PC-9 (cell line): ENCODE results near the gene FBXO44. TPM values are rescaled to one million over a fixed set of nuclear protein-coding genes. Genes with fewer than 3 reads are reported as not detected.

Experiments used
- BruUV-seq: library from RNA; stranded (reverse); fragments of 400-500 nt; replicated peaks from 2 replicates; lab custom pipeline; 2021; lab: Mats Ljungman, UMichigan
- CTCF ChIA-PET: fragments of 300-600 bp; sonication (Branson Sonifier 250); formaldehyde crosslinking; loops from one replicate; lab custom pipeline; 2022; ENCODE audit warnings: antibody characterized with exemption; lab: Charles Lee
- POLR2A ChIA-PET: fragments of 300-600 bp; sonication (Branson Sonifier 250); formaldehyde crosslinking; loops from one replicate; lab custom pipeline; 2022; ENCODE audit warnings: antibody characterized with exemption; ENCODE audit not compliant: unreplicated experiment; lab: Charles Lee
- DNase-seq, 2 experiments: peaks; one replicate each; pipeline versions ENCODE4 v3.0.0 to v3.0.0-alpha.2; 2015 to 2022; ENCODE audit warnings: mixed read lengths in 1 of 2
- H2AFZ ChIP-seq: fragments of 200-600 bp; sonication (generic); 2 replicates; pipeline ENCODE4 v1.8.1; 2017; ENCODE audit warnings: antibody characterized with exemption
- H3F3A ChIP-seq: fragments of 200-600 bp; sonication (generic); 2 replicates; pipeline ENCODE4 v1.8.1; 2017; ENCODE audit warnings: antibody characterized with exemption, mild to moderate bottlenecking, low read depth; ENCODE audit not compliant: insufficient read depth
- H3K27ac ChIP-seq: fragments of 200-600 bp; sonication (generic); 2 replicates; pipeline ENCODE4 v1.6.1; 2016; ENCODE audit warnings: mixed run types
- H3K27me3 ChIP-seq: fragments of 200-600 bp; sonication (generic); 2 replicates; pipeline ENCODE4 v1.6.1; 2016; ENCODE audit warnings: low read depth, mixed run types; ENCODE audit not compliant: insufficient read depth
- H3K36me3 ChIP-seq: fragments of 200-600 bp; sonication (generic); 2 replicates; pipeline ENCODE4 v1.6.1; 2016; ENCODE audit warnings: low read depth, mixed run types
- H3K4me1 ChIP-seq: fragments of 200-600 bp; sonication (generic); replicated peaks from 2 replicates; pipeline ENCODE4 v1.6.1; 2016; ENCODE audit warnings: mixed run types; ENCODE audit not compliant: insufficient read depth
- H3K4me2 ChIP-seq: fragments of 200-600 bp; sonication (generic); 2 replicates; pipeline ENCODE4 v1.6.1; 2017; ENCODE audit warnings: mixed run types
- H3K4me3 ChIP-seq: fragments of 200-600 bp; sonication (generic); 2 replicates; pipeline ENCODE4 v1.6.1; 2016; ENCODE audit warnings: mixed run types
- H3K79me2 ChIP-seq: fragments of 200-600 bp; sonication (generic); 2 replicates; pipeline ENCODE4 v1.6.1; 2017; ENCODE audit warnings: low read depth, mixed run types
- H3K9me2 ChIP-seq: fragments of 200-600 bp; sonication (generic); 2 replicates; pipeline ENCODE4 v1.8.1; 2017; ENCODE audit warnings: mild to moderate bottlenecking; ENCODE audit not compliant: insufficient read depth
- H3K9me3 ChIP-seq: fragments of 200-600 bp; sonication (generic); 2 replicates; pipeline ENCODE4 v1.8.1; 2016; ENCODE audit warnings: low read depth; ENCODE audit not compliant: insufficient read depth
- H4K20me1 ChIP-seq: fragments of 200-600 bp; sonication (generic); 2 replicates; pipeline ENCODE4 v1.8.1; 2017; ENCODE audit not compliant: insufficient read depth
- CTCF ChIP-seq: fragments of 200-600 bp; sonication (generic); conservative IDR thresholded peaks from 2 replicates; pipeline ENCODE4 v1.6.1; 2017; ENCODE audit warnings: mixed run types, antibody characterized with exemption, mild to moderate bottlenecking, moderate library complexity
- EZH2 ChIP-seq: fragments of 200-600 bp; sonication (generic); IDR thresholded peaks from 2 replicates; pipeline ENCODE4 v1.8.0; 2017; ENCODE audit warnings: antibody characterized with exemption, low read depth
- intact Hi-C: fragments of 100-400 bp; cut with micrococcal nuclease; formaldehyde crosslinking; loops from one replicate; pipeline ENCODE4 v1.10.0; 2022; ENCODE audit not compliant: unreplicated experiment
- total RNA-seq: library from RNA; stranded (reverse); gene quantifications from 2 replicates; pipeline ENCODE4 v1.2.3, GENCODE V29; 2021

The FBXO44 gene
- total RNA-seq, 1 experiment from 2014 or later = 31.9 TPM

- Histone ChIP-seq H3K4me1 (peaks cover 11% of the 10 kb centered on the region; the same call in 1 of the 2 replicates), H3K9me3 (no peaks in the 10 kb centered on the region), H2AFZ (no peak overlapping the region), H3K79me2 (no peaks in the 10 kb centered on the region), H3K9me2 (no peaks in the 10 kb centered on the region), H3F3A (no peaks in the 10 kb centered on the region), H3K36me3 (no peaks in the 10 kb centered on the region), H3K27ac (no peak overlapping the region), H3K4me3 (no peak overlapping the region), H3K27me3 (peaks cover 13% of the 10 kb centered on the region), H3K4me2 (no peak overlapping the region), H4K20me1 (no peaks in the 10 kb centered on the region)
- no TSS peak for BruUV-seq
- intact Hi-C loops = no loop called here
- no peak for DNase-seq
- ChIA-PET POLR2A (no interaction called here), CTCF (no interaction called here)
- no peak for TF ChIP-seq CTCF
Observed at GRCh38 chr1:11691928-11692711, 37.4 kb downstream of the FBXO44 start.

DNA sequence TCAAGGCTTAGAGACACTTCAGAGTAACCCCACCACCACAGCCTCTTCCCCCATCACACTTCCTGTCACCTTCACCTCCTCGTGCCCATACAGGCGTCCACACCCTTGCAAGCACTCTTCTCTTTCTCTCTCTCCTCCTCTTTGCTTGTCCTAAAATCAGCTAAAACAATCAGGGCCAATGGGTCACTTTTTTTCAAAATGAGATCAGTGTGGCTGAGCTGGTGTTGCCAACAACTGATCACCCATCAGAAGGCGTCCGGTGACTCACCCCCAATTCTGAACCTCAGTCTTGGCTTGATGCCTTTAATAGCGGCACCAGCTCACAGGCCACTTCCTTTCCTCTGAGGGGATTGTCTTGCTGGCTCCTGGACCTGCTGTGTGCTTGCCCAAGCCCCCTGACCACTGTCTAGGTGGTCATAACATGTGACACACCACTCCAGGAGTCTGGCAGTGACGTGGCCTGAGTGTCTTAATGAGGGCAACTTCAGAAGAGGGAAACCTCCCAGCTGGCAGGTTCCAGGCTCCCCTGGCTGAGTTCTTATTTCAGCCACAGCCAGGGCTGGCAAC is 38.4 kb downstream of the FBXO44 start:
- ChIA-PET CTCF (no interaction called here), POLR2A (no interaction called here)
- no peaks in the 10 kb centered on the region for H3K79me2 ChIP-seq
- no peaks in the 10 kb centered on the region for H4K20me1 ChIP-seq
- no peaks in the 10 kb centered on the region for H3F3A ChIP-seq
- H3K4me3 ChIP-seq = no peak overlapping the region
- H2AFZ ChIP-seq = no peak overlapping the region
- H3K9me3 ChIP-seq = no peaks in the 10 kb centered on the region
- no peaks in the 10 kb centered on the region for H3K36me3 ChIP-seq
- peaks cover 11% of the 10 kb centered on the region; the same call in 1 of the 2 replicates for H3K4me1 ChIP-seq
- H3K27me3 ChIP-seq = peaks cover 13% of the 10 kb centered on the region
- intact Hi-C loops = no loop called here
- TF ChIP-seq CTCF (no peak), EZH2 (no peak)
- BruUV-seq = no TSS peak
- peak; percentile 45 to 49 for DNase-seq
- H3K27ac ChIP-seq = no peak overlapping the region
- no peaks in the 10 kb centered on the region for H3K9me2 ChIP-seq
- peak overlapping the region; percentile 44; the same call in 1 of the 2 replicates for H3K4me2 ChIP-seq

DNA sequence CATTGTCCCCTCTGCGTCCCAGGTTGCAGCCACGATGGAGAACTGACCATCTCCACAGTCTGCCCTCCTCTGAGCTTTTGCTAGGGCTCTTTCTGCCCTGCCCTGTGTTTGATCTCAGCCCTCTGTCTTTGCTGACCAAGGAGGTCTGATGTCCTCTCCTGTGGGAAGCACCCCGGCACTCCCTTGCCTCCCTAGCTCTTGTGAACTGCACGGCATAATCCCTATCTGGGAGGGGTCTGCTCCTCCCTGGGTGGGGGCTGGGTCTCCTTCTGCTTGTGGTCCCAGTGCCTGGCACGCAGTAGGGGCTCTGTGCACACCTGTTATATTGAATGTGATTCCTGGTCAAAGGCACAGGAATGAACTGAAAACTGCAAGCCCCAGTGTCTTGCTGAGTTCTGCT is 39.2 kb downstream of the FBXO44 start:
- no TSS peak for BruUV-seq
- no peaks in the 10 kb centered on the region for H4K20me1 ChIP-seq
- no peaks in the 10 kb centered on the region for H3K9me2 ChIP-seq
- intact Hi-C loops = no loop called here
- ChIA-PET CTCF (no interaction called here), POLR2A (no interaction called here)
- TF ChIP-seq CTCF = no peak
- TF ChIP-seq EZH2 = no peak
- H3K36me3 ChIP-seq = no peaks in the 10 kb centered on the region
- H3K27me3 ChIP-seq = peaks cover 13% of the 10 kb centered on the region
- H3K4me3 ChIP-seq = no peak overlapping the region
- H3K4me2 ChIP-seq = no peak overlapping the region
- H3K79me2 ChIP-seq = no peaks in the 10 kb centered on the region
- H3K9me3 ChIP-seq = no peaks in the 10 kb centered on the region
- no peak for DNase-seq
- no peaks in the 10 kb centered on the region for H3F3A ChIP-seq
- peaks cover 11% of the 10 kb centered on the region; the same call in 1 of the 2 replicates for H3K4me1 ChIP-seq
- no peak overlapping the region for H3K27ac ChIP-seq
- H2AFZ ChIP-seq = no peak overlapping the region
